PC-9 (cell line): ENCODE data around the gene IYD. TPM values are rescaled to one million over a fixed set of nuclear protein-coding genes. Genes with fewer than 3 reads are reported as not detected.

ENCODE experiments used
- BruUV-seq: library from RNA; stranded (reverse); fragments of 400-500 nt; replicated peaks from 2 replicates; lab custom pipeline; 2021; lab: Mats Ljungman, UMichigan
- CTCF ChIA-PET: fragments of 300-600 bp; sonication (Branson Sonifier 250); formaldehyde crosslinking; loops from one replicate; lab custom pipeline; 2022; ENCODE audit warnings: antibody characterized with exemption; lab: Charles Lee
- POLR2A ChIA-PET: fragments of 300-600 bp; sonication (Branson Sonifier 250); formaldehyde crosslinking; loops from one replicate; lab custom pipeline; 2022; ENCODE audit warnings: antibody characterized with exemption; ENCODE audit not compliant: unreplicated experiment; lab: Charles Lee
- DNase-seq, 2 experiments: peaks; one replicate each; pipeline versions ENCODE4 v3.0.0 to v3.0.0-alpha.2; 2015 to 2022; ENCODE audit warnings: mixed read lengths in 1 of 2
- H2AFZ ChIP-seq: fragments of 200-600 bp; sonication (generic); 2 replicates; pipeline ENCODE4 v1.8.1; 2017; ENCODE audit warnings: antibody characterized with exemption
- H3F3A ChIP-seq: fragments of 200-600 bp; sonication (generic); 2 replicates; pipeline ENCODE4 v1.8.1; 2017; ENCODE audit warnings: antibody characterized with exemption, mild to moderate bottlenecking, low read depth; ENCODE audit not compliant: insufficient read depth
- H3K27ac ChIP-seq: fragments of 200-600 bp; sonication (generic); 2 replicates; pipeline ENCODE4 v1.6.1; 2016; ENCODE audit warnings: mixed run types
- H3K27me3 ChIP-seq: fragments of 200-600 bp; sonication (generic); 2 replicates; pipeline ENCODE4 v1.6.1; 2016; ENCODE audit warnings: low read depth, mixed run types; ENCODE audit not compliant: insufficient read depth
- H3K36me3 ChIP-seq: fragments of 200-600 bp; sonication (generic); 2 replicates; pipeline ENCODE4 v1.6.1; 2016; ENCODE audit warnings: low read depth, mixed run types
- H3K4me1 ChIP-seq: fragments of 200-600 bp; sonication (generic); replicated peaks from 2 replicates; pipeline ENCODE4 v1.6.1; 2016; ENCODE audit warnings: mixed run types; ENCODE audit not compliant: insufficient read depth
- H3K4me2 ChIP-seq: fragments of 200-600 bp; sonication (generic); 2 replicates; pipeline ENCODE4 v1.6.1; 2017; ENCODE audit warnings: mixed run types
- H3K4me3 ChIP-seq: fragments of 200-600 bp; sonication (generic); 2 replicates; pipeline ENCODE4 v1.6.1; 2016; ENCODE audit warnings: mixed run types
- H3K79me2 ChIP-seq: fragments of 200-600 bp; sonication (generic); 2 replicates; pipeline ENCODE4 v1.6.1; 2017; ENCODE audit warnings: low read depth, mixed run types
- H3K9me2 ChIP-seq: fragments of 200-600 bp; sonication (generic); 2 replicates; pipeline ENCODE4 v1.8.1; 2017; ENCODE audit warnings: mild to moderate bottlenecking; ENCODE audit not compliant: insufficient read depth
- H3K9me3 ChIP-seq: fragments of 200-600 bp; sonication (generic); 2 replicates; pipeline ENCODE4 v1.8.1; 2016; ENCODE audit warnings: low read depth; ENCODE audit not compliant: insufficient read depth
- H4K20me1 ChIP-seq: fragments of 200-600 bp; sonication (generic); 2 replicates; pipeline ENCODE4 v1.8.1; 2017; ENCODE audit not compliant: insufficient read depth
- CTCF ChIP-seq: fragments of 200-600 bp; sonication (generic); conservative IDR thresholded peaks from 2 replicates; pipeline ENCODE4 v1.6.1; 2017; ENCODE audit warnings: mixed run types, antibody characterized with exemption, mild to moderate bottlenecking, moderate library complexity
- EZH2 ChIP-seq: fragments of 200-600 bp; sonication (generic); IDR thresholded peaks from 2 replicates; pipeline ENCODE4 v1.8.0; 2017; ENCODE audit warnings: antibody characterized with exemption, low read depth
- intact Hi-C: fragments of 100-400 bp; cut with micrococcal nuclease; formaldehyde crosslinking; loops from one replicate; pipeline ENCODE4 v1.10.0; 2022; ENCODE audit not compliant: unreplicated experiment
- total RNA-seq: library from RNA; stranded (reverse); gene quantifications from 2 replicates; pipeline ENCODE4 v1.2.3, GENCODE V29; 2021

Gene IYD
- total RNA-seq, 1 experiment from 2014 or later, result not detected

- ChIA-PET POLR2A (no interaction called here), CTCF (interaction anchor here (0.6 kb wide), 2 partner anchors 13 to 499 kb away, joined by 3 to 6 read pairs; no protein-coding TSS in a partner anchor)
- no peak overlapping the region for H3K27ac ChIP-seq
- no peak overlapping the region for H3K4me2 ChIP-seq
- peaks cover 26% of the 10 kb centered on the region for H3K4me1 ChIP-seq
- H3K9me2 ChIP-seq, result no peaks in the 10 kb centered on the region
- no peak for DNase-seq
- no peaks in the 10 kb centered on the region for H3K79me2 ChIP-seq
- intact Hi-C loops, result no loop called here
- H4K20me1 ChIP-seq, result no peaks in the 10 kb centered on the region
- H3K9me3 ChIP-seq, result 0 out of 2 replicates have a peak, but pooled peaks cover 3% of the 10 kb centered on the region
- no peaks in the 10 kb centered on the region for H3K36me3 ChIP-seq
- H2AFZ ChIP-seq, result no peak overlapping the region
- no peaks in the 10 kb centered on the region for H3K27me3 ChIP-seq
- no peak overlapping the region for H3K4me3 ChIP-seq
- TF ChIP-seq CTCF (no peak), EZH2 (no peak)
- peaks cover 6% of the 10 kb centered on the region; the same call in 1 of the 2 replicates for H3F3A ChIP-seq
- no TSS peak for BruUV-seq
Observed at GRCh38 chr6:150409576-150410066, 40.8 kb downstream of the IYD start.

GRCh38 chr6:150410399-150410798 is 41.6 kb downstream of the IYD start:
- Histone ChIP-seq H2AFZ (no peak overlapping the region), H3K27me3 (no peaks in the 10 kb centered on the region), H3K27ac (no peak overlapping the region), H3K79me2 (no peaks in the 10 kb centered on the region), H4K20me1 (no peaks in the 10 kb centered on the region), H3K9me2 (no peaks in the 10 kb centered on the region), H3K9me3 (no peaks in the 10 kb centered on the region), H3K4me1 (peaks cover 26% of the 10 kb centered on the region), H3K4me3 (no peak overlapping the region), H3K36me3 (no peaks in the 10 kb centered on the region), H3F3A (peaks cover 6% of the 10 kb centered on the region; the same call in 1 of the 2 replicates), H3K4me2 (no peak overlapping the region)
- no peak for DNase-seq
- TF ChIP-seq CTCF (no peak), EZH2 (no peak)
- no TSS peak for BruUV-seq
- ChIA-PET CTCF (no interaction called here), POLR2A (no interaction called here)
- intact Hi-C loops, result no loop called here

GRCh38 chr6:150410906-150411305 is 42.1 kb downstream of the IYD start:
- TF ChIP-seq CTCF, result no peak
- no peak for TF ChIP-seq EZH2
- no peak overlapping the region for H3K27ac ChIP-seq
- no peaks in the 10 kb centered on the region for H4K20me1 ChIP-seq
- CTCF ChIA-PET, result no interaction called here
- H2AFZ ChIP-seq, result no peak overlapping the region
- H3K4me2 ChIP-seq, result no peak overlapping the region
- no peaks in the 10 kb centered on the region for H3K27me3 ChIP-seq
- H3K79me2 ChIP-seq, result no peaks in the 10 kb centered on the region
- intact Hi-C loops, result no loop called here
- DNase-seq, result no peak
- no peaks in the 10 kb centered on the region for H3K36me3 ChIP-seq
- POLR2A ChIA-PET, result no interaction called here
- H3K9me3 ChIP-seq, result no peaks in the 10 kb centered on the region
- BruUV-seq, result no TSS peak
- H3K4me1 ChIP-seq, result peaks cover 26% of the 10 kb centered on the region
- no peak overlapping the region for H3K4me3 ChIP-seq
- peaks cover 6% of the 10 kb centered on the region; the same call in 1 of the 2 replicates for H3F3A ChIP-seq
- no peaks in the 10 kb centered on the region for H3K9me2 ChIP-seq
